C4-2B (cell line): ENCODE measurements around the gene NGFR.

Experiments
- H3K27ac ChIP-seq: fragments of 450-650 bp; 2 replicates; pipeline ENCODE4 v1.5.1; 2017
- CTCF ChIP-seq: fragments of 450-650 bp; conservative IDR thresholded peaks from 2 replicates; pipeline ENCODE4 v1.5.1; 2017; ENCODE audit warnings: mild to moderate bottlenecking
- ZFX ChIP-seq: fragments of 450-650 bp; IDR thresholded peaks from 2 replicates; pipeline ENCODE4 v1.6.1; 2017

Gene NGFR

DNA sequence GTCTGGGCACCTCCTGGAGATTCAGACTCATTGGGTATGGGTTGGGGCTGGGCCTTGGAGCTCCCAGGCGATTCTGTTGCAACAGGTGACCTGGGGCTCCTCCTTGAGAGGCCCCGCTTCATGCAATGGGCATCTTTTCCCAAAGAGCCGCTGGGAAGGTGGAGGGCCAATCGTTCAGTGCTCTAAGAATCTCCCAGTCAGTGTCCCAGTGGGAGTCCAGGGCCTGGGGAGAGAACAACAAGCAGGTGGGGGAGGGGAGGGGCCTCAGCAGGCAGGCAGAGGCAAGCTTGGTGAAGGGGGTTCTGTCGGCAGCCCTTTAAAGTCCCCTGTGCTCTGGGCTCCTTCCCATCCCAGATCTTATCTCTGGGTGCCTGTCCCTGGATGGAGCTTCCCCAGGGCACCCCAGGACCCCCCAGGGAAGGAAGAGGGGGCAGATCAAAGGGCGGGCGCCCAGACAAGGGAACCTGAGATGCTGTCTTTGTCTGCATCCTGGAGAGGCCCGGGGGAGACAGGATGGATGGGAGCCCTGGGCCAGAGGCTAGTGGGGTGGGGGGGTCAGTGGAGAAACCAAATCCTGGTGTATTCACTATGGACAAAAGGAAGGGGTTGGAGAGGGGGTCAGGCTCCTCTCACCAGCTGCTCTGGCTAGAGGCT lies 50.0 kb downstream of the NGFR start:
- no peak for TF ChIP-seq CTCF
- no peak for TF ChIP-seq ZFX
- no peak overlapping the region for H3K27ac ChIP-seq

DNA sequence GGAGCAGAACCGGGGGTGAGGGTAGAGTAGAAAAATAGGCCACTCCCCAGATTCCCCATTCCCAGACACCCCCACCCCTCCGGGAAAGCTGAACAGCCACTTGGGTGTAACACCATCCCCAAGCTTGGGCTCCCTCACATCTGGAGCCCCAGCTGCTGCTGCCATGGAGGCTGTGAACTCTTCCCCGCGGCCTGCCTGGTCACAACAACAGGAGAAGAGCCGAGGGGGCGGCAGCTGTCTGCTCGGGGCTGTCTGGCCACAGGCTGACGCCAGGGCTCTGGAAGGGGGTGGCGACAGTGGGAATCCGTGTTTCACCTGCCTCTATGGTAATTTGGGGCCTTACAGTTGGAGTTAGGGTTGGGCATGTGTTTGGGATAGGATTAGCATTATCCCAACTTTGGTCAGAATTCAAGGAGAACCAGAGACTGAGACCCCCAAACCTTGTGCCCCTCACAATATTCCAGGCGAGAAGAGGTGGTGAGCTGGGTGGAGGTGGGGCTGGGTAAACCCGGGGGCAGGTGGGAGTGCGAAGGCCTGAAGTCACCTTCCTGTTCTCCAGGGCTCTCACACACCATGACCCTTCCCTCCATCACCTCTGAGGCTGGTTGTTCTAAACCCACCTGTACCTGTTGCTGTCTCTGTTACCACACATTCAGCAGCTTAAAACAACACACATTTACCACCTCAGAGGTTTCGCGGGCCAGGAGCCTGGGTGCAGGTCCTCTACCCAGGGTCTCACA lies 50.9 kb downstream of the NGFR start:
- H3K27ac ChIP-seq, result no peak overlapping the region
- no peak for TF ChIP-seq CTCF
- no peak for TF ChIP-seq ZFX

DNA sequence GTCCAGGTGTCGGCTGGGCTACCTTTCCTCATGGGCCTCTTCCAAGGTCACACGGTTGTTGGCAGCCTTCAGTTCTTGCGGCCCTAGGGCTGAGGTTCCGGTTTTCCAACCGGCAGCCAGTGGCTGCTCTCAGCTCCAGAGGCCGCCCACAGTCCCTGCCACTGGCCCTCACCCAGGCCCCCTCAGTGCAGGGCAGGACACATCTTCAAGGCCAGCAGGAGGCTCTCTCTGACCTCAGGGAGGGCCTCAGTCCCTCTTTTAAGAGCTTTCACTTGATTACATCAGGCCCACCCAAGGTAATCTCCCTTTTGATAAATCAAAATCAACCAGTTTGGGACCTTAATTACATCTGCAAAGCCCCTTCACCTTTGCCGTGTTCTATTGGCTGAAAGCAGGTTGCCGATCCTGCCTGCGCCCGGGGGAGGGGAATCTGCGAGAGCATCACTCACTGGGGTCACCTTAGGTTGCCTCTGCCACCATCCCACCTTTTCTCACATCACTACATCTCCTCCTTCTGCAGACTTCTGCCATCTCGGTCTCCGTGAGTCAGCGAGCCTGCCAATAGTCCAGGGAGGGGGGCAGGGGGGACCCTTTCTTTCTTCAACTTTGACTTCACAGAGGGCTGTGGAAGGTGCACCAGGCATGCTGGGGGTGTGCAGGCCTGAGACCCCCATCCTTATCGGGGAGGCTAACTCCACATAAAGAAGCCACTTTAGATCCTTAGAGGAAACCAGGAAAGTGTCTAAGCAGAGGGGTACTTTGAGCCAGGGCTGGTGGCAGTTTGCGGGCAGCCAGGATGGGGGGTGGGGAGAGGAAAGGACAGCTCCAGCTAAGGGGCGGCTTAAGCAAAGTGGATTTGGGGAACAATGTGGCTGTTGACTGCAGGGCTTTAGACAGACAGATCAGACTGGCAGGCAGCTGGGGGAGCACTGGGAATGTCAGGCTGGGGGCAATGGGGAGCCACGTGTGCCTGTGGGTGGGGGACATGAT lies 51.7 kb downstream of the NGFR start:
- no peak overlapping the region for H3K27ac ChIP-seq
- TF ChIP-seq CTCF (no peak), ZFX (no peak)

DNA sequence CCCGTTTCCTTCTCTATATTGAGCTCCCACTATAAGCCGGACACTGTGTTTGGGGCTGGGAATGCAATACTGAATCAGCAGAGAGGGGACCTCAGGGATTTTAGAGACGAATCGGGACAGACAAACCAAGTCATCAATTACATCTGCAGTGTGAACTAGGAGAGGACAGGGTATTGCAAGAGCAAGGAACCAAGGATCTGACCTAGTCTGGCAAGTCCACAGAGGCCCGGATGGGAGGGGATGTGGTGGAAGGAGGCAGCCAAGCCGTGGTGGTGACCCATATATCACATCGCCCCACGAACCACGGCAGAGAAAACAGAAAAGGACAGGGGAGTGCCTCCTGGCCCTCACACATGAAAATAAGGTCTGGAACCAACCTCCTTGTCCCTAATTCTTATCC lies 52.5 kb downstream of the NGFR start:
- no peak overlapping the region for H3K27ac ChIP-seq

GRCh38 chr17:49548051-49548505 lies 53.0 kb downstream of the NGFR start:
- TF ChIP-seq CTCF (no peak), ZFX (no peak)
- no peak overlapping the region for H3K27ac ChIP-seq

More for the DNA sequence above, 52.5 kb downstream of the NGFR start:
- TF ChIP-seq ZFX (no peak), CTCF (no peak)

- no peak overlapping the region for H3K27ac ChIP-seq
- no peak for TF ChIP-seq ZFX
- peak; percentile 69 for TF ChIP-seq CTCF
Measured at GRCh38 chr17:49548506-49549310, 53.6 kb downstream of the NGFR start.
